Ishikawa (cell line): ENCODE results near the gene GDF10.

Experiments used
- CEBPB ChIP-seq: IDR thresholded peaks from 2 replicates; pipeline ENCODE4 v1.6.1; 2012
- CREB1 ChIP-seq: IDR thresholded peaks from 2 replicates; pipeline ENCODE4 v1.6.1; 2012; ENCODE audit warnings: low read depth
- EGR1 ChIP-seq: IDR thresholded peaks from 2 replicates; pipeline ENCODE4 v1.6.1; 2012
- EP300 ChIP-seq: IDR thresholded peaks from 2 replicates; pipeline ENCODE4 v1.6.1; 2012; ENCODE audit warnings: borderline replicate concordance
- FOXM1 ChIP-seq: IDR thresholded peaks from 2 replicates; pipeline ENCODE4 v1.6.1; 2012; ENCODE audit warnings: low read depth, borderline replicate concordance
- MAX ChIP-seq: IDR thresholded peaks from 2 replicates; pipeline ENCODE4 v1.6.1; 2012
- NFIC ChIP-seq: IDR thresholded peaks from 2 replicates; pipeline ENCODE4 v1.6.1; 2012
- RAD21 ChIP-seq: IDR thresholded peaks from 2 replicates; pipeline ENCODE4 v1.6.1; 2012; ENCODE audit warnings: low read depth
- REST ChIP-seq: IDR thresholded peaks from 2 replicates; pipeline ENCODE4 v1.6.1; 2012; ENCODE audit warnings: low read depth, mild to moderate bottlenecking
- TAF1 ChIP-seq: IDR thresholded peaks from 2 replicates; pipeline ENCODE4 v1.6.1; 2012; ENCODE audit warnings: low read depth, mild to moderate bottlenecking
- TCF12 ChIP-seq: IDR thresholded peaks from 2 replicates; pipeline ENCODE4 v1.6.1; 2012; ENCODE audit warnings: low read depth
- TEAD4 ChIP-seq: IDR thresholded peaks from 2 replicates; pipeline ENCODE4 v1.6.1; 2012
- USF1 ChIP-seq: IDR thresholded peaks from 2 replicates; pipeline ENCODE4 v1.6.1; 2012
- ZBTB7A ChIP-seq: IDR thresholded peaks from 2 replicates; pipeline ENCODE4 v1.6.1; 2012; ENCODE audit warnings: low read depth

- TF ChIP-seq TCF12 (no peak), TAF1 (no peak), CEBPB (no peak), CREB1 (no peak), ZBTB7A (no peak), TEAD4 (no peak), USF1 (no peak), REST (no peak), RAD21 (no peak), MAX (no peak), EP300 (no peak), NFIC (no peak), FOXM1 (no peak), EGR1 (no peak)
Observed at GRCh38 chr10:47261121-47261520, 38.9 kb upstream of the GDF10 start.
